ENCODE results near the gene PLA2R1.

Gene PLA2R1

DNA sequence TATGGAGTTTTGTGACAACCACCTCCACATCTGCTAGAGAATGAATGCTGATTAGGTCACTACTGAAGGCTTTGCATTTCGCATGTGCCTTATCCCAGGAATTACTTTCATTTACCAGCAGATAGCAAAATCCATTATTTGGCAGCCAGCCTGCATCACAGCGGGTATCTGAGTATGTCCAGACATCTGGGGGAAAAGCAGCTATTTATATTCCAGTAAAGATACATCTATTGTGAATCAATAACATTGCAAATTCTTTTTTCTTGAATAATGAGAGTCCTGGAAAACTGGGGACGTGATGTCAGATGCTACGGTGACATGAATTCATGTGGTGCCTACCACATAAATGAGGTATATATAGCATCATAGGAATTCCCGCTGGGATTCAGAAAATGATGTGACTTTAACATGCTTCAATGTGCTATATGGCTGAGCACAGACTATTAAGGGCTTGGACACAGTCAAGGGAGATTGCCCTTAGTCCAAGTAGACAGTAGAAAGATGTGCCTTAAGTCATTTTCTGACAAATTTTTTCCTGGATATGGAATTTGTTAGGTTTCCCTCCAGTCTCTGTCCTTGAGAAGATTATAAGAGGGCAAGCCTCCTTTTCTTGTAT lies 180.2 kb downstream of the PLA2R1 start:
- Histone ChIP-seq H3K27ac (ENCODE audit: low read depth, low read length) (no peak overlapping the region), H3K9me3 (ENCODE audit: low read length) (no peaks in the 10 kb centered on the region), H3K9ac (ENCODE audit: low read length) (no peak overlapping the region), H3K4me3 (ENCODE audit: low read depth in 1 of 2, low read length in 2 of 2) (no peak overlapping the region), H3K27me3 (ENCODE audit: control insufficient read depth in 1 of 2, insufficient read depth in 2 of 2, low read length in 2 of 2) (no peaks in the 10 kb centered on the region), H3K4me1 (ENCODE audit: insufficient read depth, low read length) (no peaks in the 10 kb centered on the region), H3K36me3 (ENCODE audit: insufficient read depth, low read length) (no peaks in the 10 kb centered on the region)
